ENCODE data around the gene PORCN. TPM values are rescaled to one million over a fixed set of nuclear protein-coding genes. Genes with fewer than 3 reads are reported as not detected.

Gene PORCN
- polyA plus RNA-seq (ENCODE audit: insufficient read length in 12 of 12), result 10 to 100 TPM in 1 of 12 donors, 1 to 10 TPM in 10, not detected in 1; 2.5 to 12.9 (median 4.0) TPM
- long read RNA-seq, donor 1, result 0 reads
- long read RNA-seq, donor 2, result 0 reads
- long read RNA-seq, donor 3, result 0 reads
- long read RNA-seq, donor 4, result 0 reads
- long read RNA-seq, donor 5, result 0 reads
- long read RNA-seq, donor 6, result 0 reads
- long read RNA-seq, donor 7, result 0 reads
- long read RNA-seq, donor 8, result 0 reads
- long read RNA-seq, donor 9, result 0 reads
- long read RNA-seq, donor 10, partial matches to known transcripts, result 6 of 7 reads
- long read RNA-seq, donor 10, other reads (novel, unspliced or antisense), result 0 of 7 reads
- long read RNA-seq, donor 11, result 0 reads

- peak; percentile 52 for DNase-seq
Measured at GRCh38 chrX:48508400-48509244, at the start of gene PORCN. Gene PORCN (plus strand): TSS chrX:48508992. CDS start chrX:48509821, 829 bp downstream.

DNA sequence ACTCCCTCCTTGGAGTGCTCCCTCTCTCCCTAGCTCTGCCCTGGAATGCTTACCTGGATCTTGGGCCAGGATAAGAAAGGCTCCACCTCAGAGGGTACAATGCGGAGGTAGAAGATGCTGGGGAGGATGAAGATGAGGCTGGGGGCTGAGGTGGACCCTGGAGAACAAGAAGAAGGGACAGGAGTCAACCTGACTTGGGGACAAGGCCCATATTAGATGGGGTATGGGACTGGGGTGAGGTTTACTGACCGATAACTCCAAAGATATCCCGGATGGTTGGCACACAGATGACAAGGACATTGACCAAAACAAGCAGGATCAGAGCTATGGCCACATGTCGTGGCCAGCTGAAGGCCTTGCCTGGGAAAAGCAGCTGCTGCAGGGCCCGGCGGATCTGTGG lies 49.3 kb upstream of the PORCN start:
- no peak for DNase-seq

DNA sequence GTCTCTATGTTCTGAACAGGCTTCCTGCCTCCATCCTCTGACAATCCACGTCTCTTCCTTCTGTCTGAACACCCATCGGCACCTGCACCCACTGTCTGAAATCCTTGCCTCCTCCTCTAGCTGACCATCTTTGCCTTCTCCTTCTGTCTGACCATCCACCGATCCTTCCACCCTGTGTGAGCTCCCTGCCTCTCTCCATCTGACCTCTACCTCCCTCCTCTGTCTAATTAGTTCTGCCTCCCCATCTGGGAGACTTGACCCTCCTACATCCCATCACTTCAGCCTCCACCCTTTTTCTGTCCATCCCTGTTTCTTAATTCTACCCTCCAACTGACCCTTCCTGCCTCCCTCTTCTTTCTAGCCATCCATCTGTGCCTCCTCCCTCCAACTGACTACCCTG lies 48.8 kb upstream of the PORCN start:
- DNase-seq, result no peak

- no peak for DNase-seq
Measured at GRCh38 chrX:48460606-48461005, 48.2 kb upstream of the PORCN start.

GRCh38 chrX:48461830-48462229 lies 47.0 kb upstream of the PORCN start:
- DNase-seq, result no peak

DNA sequence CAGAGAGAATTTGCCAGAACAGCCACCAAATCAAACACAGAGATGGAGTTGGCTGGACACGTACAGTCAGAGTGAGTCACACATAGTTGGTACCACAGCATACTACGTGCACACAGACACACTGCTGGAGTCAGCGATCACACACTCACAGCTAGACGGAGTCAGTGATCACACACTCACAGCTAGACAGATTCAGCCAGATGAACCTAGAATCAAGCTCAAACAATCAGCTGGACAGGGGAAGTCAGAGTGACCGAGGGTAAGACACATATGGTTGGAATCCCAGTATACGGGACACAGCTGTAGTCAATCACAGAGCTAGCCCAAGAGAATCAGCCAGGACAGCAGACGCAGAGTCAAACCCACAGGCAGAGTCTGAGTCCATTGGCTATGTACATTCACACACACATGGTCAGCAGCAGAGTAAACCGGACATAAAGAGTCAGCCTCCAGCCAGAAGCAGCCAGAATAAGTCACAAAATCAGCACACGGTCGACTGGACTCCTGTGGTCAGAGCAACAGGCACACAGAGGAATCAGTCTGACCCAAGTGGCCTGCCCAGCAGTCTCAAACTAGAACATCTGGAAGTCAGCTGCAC lies 43.4 kb upstream of the PORCN start:
- peak; percentile 29 for DNase-seq

- no peak for DNase-seq
Measured at GRCh38 chrX:48466696-48467095, 42.1 kb upstream of the PORCN start.

GRCh38 chrX:48467281-48467761 lies 41.5 kb upstream of the PORCN start:
- DNase-seq, result no peak

DNA sequence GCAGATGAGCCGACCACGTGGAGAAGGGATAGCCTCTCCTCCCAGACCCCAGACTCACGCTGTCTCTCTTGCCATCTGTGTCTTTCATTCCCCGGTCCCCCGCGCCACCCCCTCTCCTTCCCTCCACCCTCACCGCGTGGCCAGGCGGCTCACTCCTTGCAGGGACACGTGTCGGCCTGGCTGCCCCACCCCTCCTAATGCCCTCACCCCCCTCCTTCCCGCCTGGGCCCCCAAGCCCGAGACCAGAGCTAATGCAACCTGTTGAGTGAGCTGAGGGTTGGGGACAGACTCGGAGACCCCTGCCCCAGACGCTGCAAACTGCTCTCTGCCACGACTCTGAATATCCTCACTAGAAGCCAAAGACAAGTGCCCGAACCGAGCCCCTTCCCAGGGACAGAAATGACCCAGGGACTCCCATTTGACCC lies 40.5 kb upstream of the PORCN start:
- DNase-seq, result no peak

GRCh38 chrX:48468693-48469691 lies 39.8 kb upstream of the PORCN start:
- no peak for DNase-seq

DNA sequence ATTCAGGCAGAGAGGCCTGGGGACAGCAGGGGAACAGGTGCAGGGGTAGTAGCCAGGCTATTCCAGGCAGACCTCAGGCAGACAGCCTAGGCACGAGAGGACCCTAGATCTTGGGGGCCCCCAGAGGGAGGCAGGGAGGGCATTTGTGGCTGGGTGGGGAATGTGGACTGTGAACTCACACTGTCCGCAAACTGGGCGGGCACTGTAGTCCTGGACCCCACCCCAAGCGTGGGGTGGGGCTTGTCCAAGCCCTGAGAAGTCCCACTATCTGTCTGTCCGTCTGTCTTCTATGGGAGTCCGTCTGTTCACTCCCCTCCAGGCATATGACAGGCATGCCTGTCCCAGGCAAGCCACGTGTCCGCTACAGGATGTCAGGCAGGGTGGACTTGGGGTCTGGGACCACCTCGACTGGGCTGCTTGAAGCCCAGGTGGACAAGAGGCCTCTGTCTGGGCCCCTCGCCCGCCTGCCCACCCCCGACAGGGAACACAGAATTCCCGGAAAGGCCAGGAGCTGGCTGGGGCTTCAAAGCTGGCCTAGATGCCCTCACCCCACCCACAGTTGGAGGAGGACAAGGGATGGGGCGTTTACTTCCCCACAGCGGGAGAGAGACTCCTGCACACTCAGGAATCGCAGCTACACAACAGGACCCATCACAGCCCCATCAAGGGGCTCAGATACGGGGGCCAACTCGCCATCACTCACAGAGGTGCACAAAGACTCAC lies 38.5 kb upstream of the PORCN start, which contains the start of gene SLC38A5:
Gene SLC38A5, minus strand, starts transcription at position 151 of the 723 bp plus-strand sequence. CDS start 2,336 bp downstream, outside the sequence.
- DNase-seq, result no peak

GRCh38 chrX:48470833-48471118 lies 38.0 kb upstream of the PORCN start:
- DNase-seq, result no peak

DNA sequence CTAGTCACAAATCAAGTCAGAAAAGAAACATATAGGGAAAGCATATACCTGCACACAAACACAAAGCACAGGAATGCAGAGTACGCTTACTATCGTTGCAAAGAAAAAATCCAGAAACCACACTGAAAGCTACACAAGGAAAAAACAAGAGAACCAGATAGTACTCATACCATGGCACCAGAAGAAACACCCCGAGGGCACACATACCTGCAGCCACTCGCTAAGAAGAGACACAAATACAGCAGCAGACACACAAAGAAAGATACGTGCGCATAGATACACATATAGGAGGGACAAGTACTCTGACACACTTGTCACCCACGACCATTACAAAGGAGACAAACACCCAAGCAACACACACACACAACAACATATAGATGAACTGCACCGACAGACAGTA lies 37.3 kb upstream of the PORCN start:
- no peak for DNase-seq

GRCh38 chrX:48472225-48472624 lies 36.6 kb upstream of the PORCN start:
- no peak for DNase-seq

DNA sequence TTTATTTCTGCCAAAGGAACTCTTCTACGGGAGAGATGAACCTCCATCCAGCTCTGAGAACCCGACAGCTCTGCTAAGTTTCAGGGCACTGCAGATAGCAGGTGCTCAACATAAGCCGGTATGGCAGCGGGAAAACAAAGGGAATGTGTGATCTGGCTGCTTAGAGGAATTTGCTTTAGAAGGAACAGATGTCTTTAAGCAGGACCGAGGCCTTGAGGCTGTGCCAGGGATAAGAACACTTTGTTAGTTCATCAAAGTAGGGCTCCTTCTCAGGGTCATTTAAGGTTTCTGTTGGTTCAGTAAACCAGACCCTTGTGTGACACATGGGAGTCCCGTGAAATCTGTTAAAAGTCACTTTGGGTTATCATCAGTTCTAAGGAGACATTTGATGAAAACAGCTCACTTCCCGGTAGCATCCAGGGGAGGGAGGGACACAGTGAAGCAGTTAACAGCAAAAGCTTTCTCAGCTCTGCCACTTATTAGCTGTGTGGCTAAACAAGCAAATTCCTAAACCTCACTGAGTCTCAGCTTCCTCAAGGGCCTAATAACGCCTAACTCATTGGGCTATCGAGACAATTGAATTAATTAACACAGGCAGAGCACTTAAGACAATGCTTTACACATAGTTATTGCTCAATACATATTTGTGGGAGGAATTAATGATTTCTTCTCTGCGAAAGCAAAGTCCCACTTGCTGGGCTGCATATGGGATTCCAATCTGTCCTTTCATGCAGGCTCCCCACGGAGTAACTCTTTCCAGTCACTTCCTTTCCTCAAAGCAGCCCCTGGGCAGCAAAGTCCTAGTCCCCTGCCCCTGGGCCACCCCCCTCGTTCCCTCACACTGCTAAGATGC lies 35.7 kb upstream of the PORCN start:
- DNase-seq, result no peak

DNA sequence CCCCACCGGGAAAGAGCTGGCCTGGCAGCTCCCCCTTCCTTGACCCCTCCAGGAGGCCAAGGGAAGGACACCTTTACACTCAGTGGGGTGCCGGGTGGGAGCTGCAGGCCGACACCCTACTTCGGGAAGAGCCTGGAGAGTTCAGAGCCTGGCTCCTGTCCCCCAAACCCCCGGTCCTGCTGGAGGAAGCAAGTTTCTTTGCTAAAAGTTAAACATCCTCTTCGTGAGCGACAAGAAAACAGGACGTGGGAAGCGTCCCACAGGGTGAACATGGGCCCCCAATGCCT lies 35.1 kb upstream of the PORCN start:
- DNase-seq, result no peak

GRCh38 chrX:48474127-48474526 lies 34.7 kb upstream of the PORCN start:
- no peak for DNase-seq

DNA sequence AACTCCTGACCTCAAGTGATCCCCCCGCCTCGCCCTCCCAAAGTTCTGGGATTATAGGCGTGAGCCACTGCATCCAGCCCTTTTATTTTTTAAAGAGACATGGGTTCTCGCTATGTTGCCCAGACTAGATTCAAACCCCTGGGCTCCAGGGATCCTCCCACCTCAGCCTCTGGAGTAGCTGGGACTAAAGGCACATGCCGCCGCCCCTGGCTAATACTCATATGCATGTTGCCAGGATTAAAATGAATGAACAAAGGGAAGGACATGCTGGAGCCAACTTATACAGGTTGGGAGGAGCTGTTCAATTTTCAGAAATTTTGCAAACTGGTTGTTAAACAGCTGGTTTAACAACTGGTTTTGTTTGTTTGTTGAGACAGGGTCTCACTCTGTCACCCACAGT lies 34.2 kb upstream of the PORCN start:
- DNase-seq, result no peak

GRCh38 chrX:48475296-48475695 lies 33.5 kb upstream of the PORCN start:
- DNase-seq, result no peak

Measured in muscle of arm (tissue), 14 donors.